Mesenchymal stem cell (in vitro differentiated cells and primary cell): ENCODE measurements around the gene RPTOR.

Experiments
- DNase-seq: peaks from one replicate; pipeline ENCODE4 v3.0.0-alpha.2; 2013
- H2AFZ ChIP-seq: one replicate; pipeline ENCODE4 v1.6.1; 2013; ENCODE audit warnings: low read depth, mild to moderate bottlenecking, control low read depth, inconsistent platforms, low read length, moderate library complexity
- H2AK5ac ChIP-seq: 2 replicates; pipeline ENCODE4 v1.6.1; 2013; ENCODE audit warnings: low read length, moderate library complexity, mild to moderate bottlenecking, inconsistent platforms; ENCODE audit not compliant: severe bottlenecking
- H2BK120ac ChIP-seq: one replicate; pipeline ENCODE4 v1.6.1; 2013; ENCODE audit warnings: low read depth, mild to moderate bottlenecking, inconsistent platforms, low read length, moderate library complexity
- H2BK12ac ChIP-seq, 2 experiments: one replicate each; pipeline ENCODE4 v1.6.1; 2013; ENCODE audit warnings: inconsistent platforms in 2 of 2, low read length in 2 of 2, mild to moderate bottlenecking in 2 of 2, moderate library complexity in 2 of 2, control low read depth in 1 of 2
- H2BK15ac ChIP-seq: one replicate; pipeline ENCODE4 v1.6.1; 2013; ENCODE audit warnings: mild to moderate bottlenecking, low read depth, inconsistent platforms; ENCODE audit not compliant: poor library complexity, severe bottlenecking
- H2BK5ac ChIP-seq: 2 replicates; pipeline ENCODE4 v1.6.1; 2013; ENCODE audit warnings: low read depth, mild to moderate bottlenecking, low read length, control low read depth, inconsistent platforms; ENCODE audit not compliant: poor library complexity, severe bottlenecking
- H3K14ac ChIP-seq, 2 experiments: one replicate each; pipeline ENCODE4 v1.6.1; 2013; ENCODE audit warnings: inconsistent platforms in 2 of 2, low read length in 2 of 2, control low read depth in 1 of 2, mild to moderate bottlenecking in 1 of 2, moderate library complexity in 1 of 2
- H3K18ac ChIP-seq, 2 experiments: one replicate each; pipeline ENCODE4 v1.6.1; 2013; ENCODE audit warnings: inconsistent platforms in 2 of 2, low read length in 2 of 2, control low read depth in 1 of 2, low read depth in 1 of 2, mild to moderate bottlenecking in 1 of 2
- H3K23ac ChIP-seq, 2 experiments: one replicate each; pipeline ENCODE4 v1.6.1; 2013; ENCODE audit warnings: inconsistent platforms in 2 of 2, low read length in 2 of 2, mild to moderate bottlenecking in 2 of 2, moderate library complexity in 2 of 2, control low read depth in 1 of 2
- H3K27ac ChIP-seq: 2 replicates; pipeline ENCODE4 v1.5.1; 2013; ENCODE audit warnings: mild to moderate bottlenecking, moderate library complexity, low read length, control low read depth, inconsistent platforms; ENCODE audit not compliant: poor library complexity, severe bottlenecking
- H3K27me3 ChIP-seq, 2 experiments: 2 replicates each; pipeline versions ENCODE4 v1.6.1 to v1.7.0; 2013; ENCODE audit warnings: low read length in 2 of 2, mild to moderate bottlenecking in 2 of 2, moderate library complexity in 2 of 2, control low read depth in 1 of 2, inconsistent platforms in 1 of 2; ENCODE audit not compliant: control insufficient read depth in 1 of 2, insufficient read depth in 1 of 2
- H3K36me3 ChIP-seq, 2 experiments: 2 replicates each; pipeline versions ENCODE4 v1.6.1 to v1.7.0; 2013; ENCODE audit warnings: low read length in 2 of 2, control low read depth in 1 of 2, inconsistent platforms in 1 of 2, low read depth in 1 of 2, mild to moderate bottlenecking in 1 of 2; ENCODE audit not compliant: insufficient read depth in 2 of 2, control insufficient read depth in 1 of 2
- H3K4ac ChIP-seq, 2 experiments: one replicate each; pipeline ENCODE4 v1.6.1; 2013; ENCODE audit warnings: inconsistent platforms in 2 of 2, low read length in 2 of 2, mild to moderate bottlenecking in 2 of 2, moderate library complexity in 2 of 2, control low read depth in 1 of 2, low read depth in 1 of 2
- H3K4me1 ChIP-seq: 2 replicates; pipeline ENCODE4 v1.6.1; 2013; ENCODE audit warnings: low read depth, low read length, control low read depth; ENCODE audit not compliant: control insufficient read depth, insufficient read depth
- H3K4me2 ChIP-seq: 2 replicates; pipeline ENCODE4 v1.6.1; 2013; ENCODE audit warnings: low read length, mild to moderate bottlenecking, inconsistent platforms; ENCODE audit not compliant: poor library complexity, severe bottlenecking
- H3K4me3 ChIP-seq, 2 experiments: 2 replicates each; pipeline versions ENCODE4 v1.5.1 to v1.7.0; 2013; ENCODE audit warnings: low read length in 2 of 2, mild to moderate bottlenecking in 2 of 2, control low read depth in 1 of 2, low read depth in 1 of 2; ENCODE audit not compliant: insufficient read depth in 1 of 2
- H3K79me1 ChIP-seq: replicated peaks from 2 replicates; pipeline ENCODE4 v1.6.1; 2013; ENCODE audit warnings: mild to moderate bottlenecking, control low read depth, low read length, inconsistent platforms; ENCODE audit not compliant: poor library complexity, severe bottlenecking
- H3K9ac ChIP-seq: 2 replicates; pipeline ENCODE4 v1.7.0; 2013; ENCODE audit warnings: mild to moderate bottlenecking, low read length, moderate library complexity
- H3K9me3 ChIP-seq: 2 replicates; pipeline ENCODE4 v1.7.0; 2013; ENCODE audit warnings: mild to moderate bottlenecking, low read length; ENCODE audit not compliant: control insufficient read depth
- H4K8ac ChIP-seq: one replicate; pipeline ENCODE4 v1.6.1; 2013; ENCODE audit warnings: inconsistent platforms, mild to moderate bottlenecking, low read length, moderate library complexity
- H4K91ac ChIP-seq: one replicate; pipeline ENCODE4 v1.6.1; 2013; ENCODE audit warnings: mild to moderate bottlenecking, low read length, inconsistent platforms
- WGBS: methylation state at CpG from one replicate; pipeline ENCODE4 v1.1.7; 2013; ENCODE audit warnings: mixed read lengths; 5-methylcytosine and 5-hydroxymethylcytosine counted together

Gene RPTOR

GRCh38 chr17:80779336-80779735 lies 234.7 kb downstream of the RPTOR start:
- no peak overlapping the region for H2AK5ac ChIP-seq
- H2AFZ ChIP-seq = no peak overlapping the region
- no peak overlapping the region for H2BK15ac ChIP-seq
- peak overlapping the region; percentile 76 for H4K91ac ChIP-seq
- peak overlapping the region; percentile 26 to 30 for H3K18ac ChIP-seq
- peaks cover 8% of the 10 kb centered on the region for H3K4me1 ChIP-seq
- H3K23ac ChIP-seq = no peak overlapping the region
- peak overlapping the region in 1 of 2 experiments; percentile 5 for H3K14ac ChIP-seq
- peak overlapping the region; percentile 69 for H2BK120ac ChIP-seq
- H3K4me2 ChIP-seq = no peak overlapping the region
- H3K4me3 ChIP-seq = peak overlapping the region in 1 of 2 experiments; percentile 53
- peaks cover 4 to 17% of the 10 kb centered on the region in 2 experiments for H3K36me3 ChIP-seq
- DNase-seq = no peak
- H3K79me1 ChIP-seq = peaks cover 27% of the 10 kb centered on the region
- no peaks in the 10 kb centered on the region for H3K27me3 ChIP-seq
- WGBS = 97% methylated on average over 24 of the region's 24 CpGs
- no peak overlapping the region for H2BK5ac ChIP-seq
- H3K4ac ChIP-seq = no peak overlapping the region
- H3K9me3 ChIP-seq = no peaks in the 10 kb centered on the region
- H4K8ac ChIP-seq = peak overlapping the region; percentile 36
- H2BK12ac ChIP-seq = peak overlapping the region; percentile 62 to 72
- peak overlapping the region; percentile 83 for H3K9ac ChIP-seq
- no peak overlapping the region for H3K27ac ChIP-seq

- Histone ChIP-seq H3K36me3 (peaks cover 4 to 12% of the 10 kb centered on the region in 2 experiments), H3K27me3 (no peaks in the 10 kb centered on the region), H4K8ac (peak overlapping the region; percentile 39), H2AFZ (no peak overlapping the region), H3K4ac (peak overlapping the region in 1 of 2 experiments; percentile 70), H3K18ac (peak overlapping the region in 1 of 2 experiments; percentile 30), H3K79me1 (peaks cover 27% of the 10 kb centered on the region), H2BK5ac (no peak overlapping the region), H2BK120ac (peak overlapping the region; percentile 93), H3K4me2 (no peak overlapping the region), H3K9me3 (no peaks in the 10 kb centered on the region), H2BK12ac (peak overlapping the region; percentile 44 to 72), H3K27ac (no peak overlapping the region), H3K4me1 (peaks cover 8% of the 10 kb centered on the region), H2AK5ac (no peak overlapping the region), H3K9ac (peak overlapping the region; percentile 83), H3K14ac (peak overlapping the region in 1 of 2 experiments; percentile 57), H3K4me3 (peak overlapping the region in 1 of 2 experiments; percentile 71), H2BK15ac (no peak overlapping the region), H4K91ac (peak overlapping the region; percentile 76), H3K23ac (no peak overlapping the region)
- WGBS = 61% methylated on average over 16 of the region's 16 CpGs
- peak; percentile 94 for DNase-seq
Measured at GRCh38 chr17:80779961-80780380, 235.3 kb downstream of the RPTOR start.

GRCh38 chr17:80780381-80781198 lies 236.0 kb downstream of the RPTOR start:
- Histone ChIP-seq H2AK5ac (no peak overlapping the region), H4K8ac (peak overlapping the region; percentile 39), H2BK120ac (peak overlapping the region; percentile 93), H4K91ac (peak overlapping the region; percentile 96), H3K4me1 (peaks cover 11% of the 10 kb centered on the region), H2AFZ (no peak overlapping the region), H2BK15ac (peak overlapping the region; percentile 17), H3K18ac (peak overlapping the region; percentile 67 to 93), H3K4me2 (no peak overlapping the region), H3K23ac (no peak overlapping the region), H3K4me3 (peak overlapping the region in 1 of 2 experiments; percentile 71), H3K79me1 (peaks cover 26% of the 10 kb centered on the region), H3K9me3 (no peaks in the 10 kb centered on the region), H2BK12ac (peak overlapping the region; percentile 94 to 98), H2BK5ac (no peak overlapping the region), H3K36me3 (peaks cover 4 to 12% of the 10 kb centered on the region in 2 experiments), H3K9ac (peak overlapping the region; percentile 83), H3K4ac (peak overlapping the region; percentile 24 to 29), H3K27me3 (no peaks in the 10 kb centered on the region), H3K27ac (no peak overlapping the region), H3K14ac (peak overlapping the region in 1 of 2 experiments; percentile 3)
- WGBS = 63% methylated on average over 13 of the region's 19 CpGs
- peak; percentile 33 for DNase-seq

DNA sequence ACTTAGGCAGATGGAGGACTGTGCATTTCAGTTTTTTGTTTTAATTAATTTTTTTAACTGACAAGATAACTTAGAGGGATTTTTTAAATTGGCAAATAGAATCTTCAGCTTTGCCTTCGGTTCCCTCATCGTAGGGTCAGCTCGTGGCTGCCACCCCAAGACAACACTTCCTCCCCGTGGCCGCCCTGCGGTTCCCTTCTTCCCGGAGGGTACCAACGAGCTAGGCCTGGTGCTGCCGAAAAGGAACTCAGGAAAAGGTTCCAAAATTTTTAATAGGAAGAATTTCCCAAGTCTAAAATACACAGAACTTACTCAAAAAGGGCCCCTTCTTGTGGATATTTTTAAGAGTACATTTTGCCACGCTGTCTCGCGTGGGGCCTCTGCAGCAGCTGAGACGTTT lies 236.6 kb downstream of the RPTOR start:
- no peak overlapping the region for H3K14ac ChIP-seq
- WGBS = 98% methylated on average over 12 of the region's 13 CpGs
- DNase-seq = no peak
- no peak overlapping the region for H2AFZ ChIP-seq
- no peak overlapping the region for H3K23ac ChIP-seq
- H3K36me3 ChIP-seq = peaks cover 4 to 12% of the 10 kb centered on the region in 2 experiments
- peaks cover 29% of the 10 kb centered on the region for H3K79me1 ChIP-seq
- H3K4me1 ChIP-seq = peaks cover 15% of the 10 kb centered on the region
- peak overlapping the region; percentile 94 to 98 for H2BK12ac ChIP-seq
- no peak overlapping the region for H3K4me2 ChIP-seq
- H3K9ac ChIP-seq = peak overlapping the region; percentile 83
- H2BK5ac ChIP-seq = no peak overlapping the region
- peak overlapping the region; percentile 93 for H2BK120ac ChIP-seq
- no peak overlapping the region for H2AK5ac ChIP-seq
- H3K27me3 ChIP-seq = no peaks in the 10 kb centered on the region
- peak overlapping the region; percentile 96 for H4K91ac ChIP-seq
- peak overlapping the region; percentile 73 for H4K8ac ChIP-seq
- H3K9me3 ChIP-seq = no peaks in the 10 kb centered on the region
- peak overlapping the region; percentile 3 for H2BK15ac ChIP-seq
- peak overlapping the region in 1 of 2 experiments; percentile 71 for H3K4me3 ChIP-seq
- H3K27ac ChIP-seq = no peak overlapping the region
- H3K18ac ChIP-seq = peak overlapping the region; percentile 67 to 99
- peak overlapping the region; percentile 96 to 97 for H3K4ac ChIP-seq
